VCaP (cell line): ENCODE results near the gene B3GNT2.

ENCODE experiments used
- H3K27ac ChIP-seq: fragments of 450-650 bp; 2 replicates; pipeline ENCODE4 v1.5.1; 2017
- TF ChIP-seq, protein P1 (sequence below): fragments of 450-650 bp; conservative IDR thresholded peaks from 2 replicates; pipeline ENCODE4 v1.5.1; 2017; ENCODE audit warnings: mild to moderate bottlenecking, moderate library complexity

B3GNT2 gene

DNA sequence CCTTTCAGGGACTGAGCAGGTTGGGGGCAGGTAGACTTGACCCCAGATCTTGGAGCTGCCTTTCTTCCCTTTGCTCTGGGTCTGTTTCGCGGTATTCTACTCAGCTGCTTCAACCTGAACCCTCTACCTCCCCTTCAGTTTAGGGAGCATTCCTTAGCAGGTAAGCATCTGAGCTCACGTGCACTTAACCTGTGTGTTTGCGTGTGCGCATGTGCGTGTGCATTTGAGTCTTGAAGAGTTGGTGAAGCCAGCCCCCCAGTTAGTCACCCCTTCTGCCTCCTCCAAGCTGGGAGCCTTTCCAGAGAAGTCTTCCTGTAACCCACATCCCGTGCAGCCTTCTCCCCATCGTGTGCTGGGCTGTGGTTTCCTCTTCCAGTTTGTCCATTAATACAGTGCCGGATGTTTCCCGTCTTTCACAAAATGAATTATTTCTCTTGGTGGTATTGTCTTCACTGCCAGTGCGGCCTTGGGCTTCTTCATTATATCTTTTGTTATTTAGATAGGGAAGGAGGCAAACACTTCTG, 33.2 kb downstream of the B3GNT2 start:
- no peak overlapping the region for H3K27ac ChIP-seq
- TF ChIP-seq, protein P1, sequence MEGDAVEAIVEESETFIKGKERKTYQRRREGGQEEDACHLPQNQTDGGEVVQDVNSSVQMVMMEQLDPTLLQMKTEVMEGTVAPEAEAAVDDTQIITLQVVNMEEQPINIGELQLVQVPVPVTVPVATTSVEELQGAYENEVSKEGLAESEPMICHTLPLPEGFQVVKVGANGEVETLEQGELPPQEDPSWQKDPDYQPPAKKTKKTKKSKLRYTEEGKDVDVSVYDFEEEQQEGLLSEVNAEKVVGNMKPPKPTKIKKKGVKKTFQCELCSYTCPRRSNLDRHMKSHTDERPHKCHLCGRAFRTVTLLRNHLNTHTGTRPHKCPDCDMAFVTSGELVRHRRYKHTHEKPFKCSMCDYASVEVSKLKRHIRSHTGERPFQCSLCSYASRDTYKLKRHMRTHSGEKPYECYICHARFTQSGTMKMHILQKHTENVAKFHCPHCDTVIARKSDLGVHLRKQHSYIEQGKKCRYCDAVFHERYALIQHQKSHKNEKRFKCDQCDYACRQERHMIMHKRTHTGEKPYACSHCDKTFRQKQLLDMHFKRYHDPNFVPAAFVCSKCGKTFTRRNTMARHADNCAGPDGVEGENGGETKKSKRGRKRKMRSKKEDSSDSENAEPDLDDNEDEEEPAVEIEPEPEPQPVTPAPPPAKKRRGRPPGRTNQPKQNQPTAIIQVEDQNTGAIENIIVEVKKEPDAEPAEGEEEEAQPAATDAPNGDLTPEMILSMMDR: no peak

DNA sequence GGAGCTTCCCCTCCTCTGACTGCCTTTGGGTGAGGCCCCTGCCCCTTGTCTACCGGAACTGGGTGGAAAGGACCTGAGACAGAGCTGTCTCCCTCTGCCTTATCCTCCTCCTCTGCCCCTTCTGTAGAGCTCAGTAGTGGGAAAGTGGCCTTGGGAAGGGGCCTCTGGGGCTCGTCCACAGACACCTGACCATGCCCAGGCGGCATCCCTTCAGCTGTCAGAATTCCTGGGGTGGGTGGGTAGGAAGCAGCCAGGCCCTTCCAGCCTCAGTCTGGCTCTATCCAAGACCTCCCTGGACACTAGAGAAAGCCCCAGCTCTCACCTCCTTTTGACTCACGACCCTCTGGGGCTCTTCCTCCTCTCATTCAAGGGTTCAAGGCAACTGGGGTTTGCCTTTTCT, 35.6 kb downstream of the B3GNT2 start:
- TF ChIP-seq, protein P1: no peak
- no peak overlapping the region for H3K27ac ChIP-seq

DNA sequence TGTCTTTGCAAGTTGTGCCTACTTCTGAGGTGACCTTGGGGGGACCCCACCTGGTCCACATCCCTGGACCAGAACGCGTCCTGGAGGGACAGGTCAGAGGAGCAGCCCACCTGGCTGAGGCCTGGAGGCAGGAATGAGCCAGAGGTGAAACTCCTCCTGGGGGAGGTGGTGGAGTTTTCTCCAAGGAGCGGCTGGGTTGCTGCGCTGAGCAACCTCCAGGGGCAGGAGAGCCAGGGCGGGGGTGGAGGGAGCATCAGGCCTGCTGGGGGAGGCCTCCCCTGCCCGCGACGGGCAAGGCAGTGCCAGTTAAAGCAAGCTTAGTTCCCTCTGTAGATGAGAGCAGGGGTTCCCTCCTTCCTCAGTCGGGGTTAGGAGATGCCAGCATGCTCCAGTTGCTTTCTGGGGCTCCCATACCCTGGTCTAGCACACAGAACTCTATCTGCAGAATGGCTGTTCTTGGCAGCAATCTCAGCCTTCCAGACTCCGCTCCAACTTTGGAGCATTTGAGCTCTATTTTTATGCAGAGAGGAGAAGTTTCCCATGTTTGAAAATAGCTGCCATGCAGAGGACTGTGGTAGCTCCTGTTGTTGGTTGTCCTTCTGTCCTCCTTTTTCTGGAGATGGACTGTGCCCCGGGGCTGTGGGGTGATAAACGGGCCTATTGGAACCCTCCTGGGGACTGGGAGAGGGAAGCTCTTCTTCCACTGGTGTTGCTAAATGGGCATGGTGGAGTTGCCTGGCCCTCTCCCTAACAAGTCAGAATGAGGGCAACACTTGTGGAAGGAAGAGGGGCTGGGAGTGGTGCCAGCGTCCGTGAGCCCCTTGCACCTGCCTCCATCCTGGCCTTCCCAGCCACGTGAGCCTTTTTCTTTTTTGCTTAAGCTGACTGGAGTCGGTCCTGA, 39.1 kb downstream of the B3GNT2 start:
- TF ChIP-seq, protein P1: no peak

DNA sequence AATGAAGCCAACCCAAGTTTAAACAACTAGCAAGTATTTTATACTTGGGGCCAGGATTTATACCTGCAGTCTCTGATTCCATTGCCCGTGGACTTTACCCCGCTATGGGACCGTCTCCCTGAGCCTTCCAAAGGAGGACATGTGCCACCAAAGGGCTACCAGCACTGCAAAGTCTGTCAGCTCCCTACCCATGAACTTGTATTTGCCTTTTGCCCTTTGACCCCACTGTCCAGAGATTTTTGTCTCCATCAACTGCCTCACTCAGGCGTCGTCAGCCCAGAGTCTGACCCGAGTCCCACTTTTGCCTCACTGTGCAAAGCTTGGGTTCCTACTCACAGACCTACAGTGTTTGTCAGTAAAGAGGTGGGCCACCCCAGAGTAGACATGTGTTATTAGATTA, 40.6 kb downstream of the B3GNT2 start:
- TF ChIP-seq, protein P1: no peak
- H3K27ac ChIP-seq: no peak overlapping the region

More for the DNA sequence above, 39.1 kb downstream of the B3GNT2 start:
- no peak overlapping the region for H3K27ac ChIP-seq

DNA sequence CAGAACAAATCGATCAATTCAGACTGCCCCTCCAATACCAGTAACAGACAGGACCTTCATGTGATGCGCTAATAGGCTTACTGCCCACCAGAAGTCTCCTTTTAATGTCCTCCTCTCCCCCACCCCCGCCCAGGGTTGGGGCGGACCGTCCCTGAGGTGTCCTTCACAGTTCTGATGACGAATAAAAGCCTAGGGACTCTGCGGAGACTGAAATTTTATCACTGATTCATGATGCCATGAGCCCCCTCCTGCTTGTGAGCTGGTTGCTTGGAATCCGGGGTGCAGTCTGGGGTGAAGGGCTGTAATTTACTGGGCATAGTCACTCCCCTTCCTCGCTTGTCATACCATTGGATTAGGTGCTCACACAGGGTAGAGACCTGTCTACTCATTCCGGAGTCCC, 42.3 kb downstream of the B3GNT2 start:
- TF ChIP-seq, protein P1: no peak
- H3K27ac ChIP-seq: no peak overlapping the region

DNA sequence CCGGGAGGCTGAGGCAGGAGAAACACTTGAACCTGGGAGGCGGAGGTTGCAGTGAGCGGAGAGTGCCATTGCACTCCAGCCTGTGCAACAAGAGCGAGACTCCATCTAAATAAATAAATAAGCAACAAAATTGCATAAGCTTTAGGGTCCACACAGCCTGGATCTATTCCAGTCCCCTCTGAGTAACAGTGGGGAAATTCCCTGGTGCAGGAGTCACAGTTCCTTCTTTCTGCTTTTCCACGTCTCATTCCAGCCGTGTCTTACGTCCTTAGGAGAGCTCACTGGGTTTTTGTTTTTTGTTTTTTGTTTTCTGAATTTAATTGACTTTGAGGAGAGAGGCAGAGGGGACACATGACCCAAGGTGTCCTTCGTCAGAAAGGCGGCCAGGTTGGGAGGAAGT, 44.6 kb downstream of the B3GNT2 start:
- H3K27ac ChIP-seq: no peak overlapping the region
- TF ChIP-seq, protein P1: no peak

DNA sequence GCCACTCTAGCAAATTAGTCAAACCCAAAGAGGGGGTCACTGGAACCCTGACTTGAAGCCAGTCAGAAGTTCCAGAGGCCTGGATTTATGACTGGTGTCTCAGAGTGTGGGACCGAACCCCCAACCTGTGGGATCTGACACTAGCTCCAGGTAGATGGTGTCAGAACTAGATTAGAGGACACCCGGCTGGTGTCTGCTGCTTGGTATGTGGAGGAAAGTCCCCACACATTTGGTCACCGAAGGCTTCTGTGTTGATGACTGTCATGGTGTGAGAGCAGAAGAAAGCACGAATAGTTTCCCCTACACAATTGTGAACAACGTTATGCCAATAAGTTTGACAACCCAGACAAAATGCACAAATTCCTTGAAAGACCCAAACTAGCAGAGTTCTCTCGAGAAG, 48.1 kb downstream of the B3GNT2 start:
- TF ChIP-seq, protein P1: no peak

More for the DNA sequence above, 48.1 kb downstream of the B3GNT2 start:
- H3K27ac ChIP-seq: no peak overlapping the region
